ENCODE data around the gene GBF1.
A peak's percentile ranks its signal among the peaks of the same experiment; 100 is the strongest.
"Not testable (repeated sequence)": the region's sequence is repeated elsewhere in the genome, so short reads cannot be mapped to it uniquely, and the experiment has no call there.

Gene GBF1

DNA sequence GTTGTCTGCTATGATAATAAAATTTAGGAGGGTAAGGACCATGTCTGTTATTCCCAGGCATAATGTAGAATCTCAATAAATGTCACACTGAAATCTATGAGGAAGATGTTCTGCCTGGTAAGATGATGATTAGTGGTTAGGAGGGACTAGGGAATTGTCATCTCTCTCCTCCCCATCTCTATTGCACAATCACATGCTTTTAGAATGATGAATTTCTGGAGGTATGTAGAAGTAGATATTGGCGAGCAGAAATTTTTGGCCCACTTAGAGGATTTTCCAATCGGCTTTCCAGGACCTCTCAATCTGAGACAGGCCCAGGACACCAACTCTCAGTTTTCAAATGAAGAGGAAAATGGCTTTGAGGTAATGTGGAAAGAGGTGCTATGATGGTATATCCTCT lies 2.0 kb upstream of the GBF1 start:
- Histone ChIP-seq H3K36me3 (ENCODE audit: control insufficient read depth, insufficient read depth, low read length) (no peaks in the 10 kb centered on the region), H3K27ac (no peak overlapping the region), H3K4me1 (peaks cover 29% of the 10 kb centered on the region), H3K9ac (no peak overlapping the region), H3K9me3 (ENCODE audit: control insufficient read depth, low read length) (no peaks in the 10 kb centered on the region), H2AFZ (no peak overlapping the region), H3K79me2 (peaks cover 26% of the 10 kb centered on the region), H3K27me3 (ENCODE audit: control insufficient read depth, insufficient read depth, low read length) (no peaks in the 10 kb centered on the region), H3K4me3 (ENCODE audit: low read depth, low read length) (no peak overlapping the region), H3K4me2 (ENCODE audit: low read length) (no peak overlapping the region)
- TF ChIP-seq, protein P1, sequence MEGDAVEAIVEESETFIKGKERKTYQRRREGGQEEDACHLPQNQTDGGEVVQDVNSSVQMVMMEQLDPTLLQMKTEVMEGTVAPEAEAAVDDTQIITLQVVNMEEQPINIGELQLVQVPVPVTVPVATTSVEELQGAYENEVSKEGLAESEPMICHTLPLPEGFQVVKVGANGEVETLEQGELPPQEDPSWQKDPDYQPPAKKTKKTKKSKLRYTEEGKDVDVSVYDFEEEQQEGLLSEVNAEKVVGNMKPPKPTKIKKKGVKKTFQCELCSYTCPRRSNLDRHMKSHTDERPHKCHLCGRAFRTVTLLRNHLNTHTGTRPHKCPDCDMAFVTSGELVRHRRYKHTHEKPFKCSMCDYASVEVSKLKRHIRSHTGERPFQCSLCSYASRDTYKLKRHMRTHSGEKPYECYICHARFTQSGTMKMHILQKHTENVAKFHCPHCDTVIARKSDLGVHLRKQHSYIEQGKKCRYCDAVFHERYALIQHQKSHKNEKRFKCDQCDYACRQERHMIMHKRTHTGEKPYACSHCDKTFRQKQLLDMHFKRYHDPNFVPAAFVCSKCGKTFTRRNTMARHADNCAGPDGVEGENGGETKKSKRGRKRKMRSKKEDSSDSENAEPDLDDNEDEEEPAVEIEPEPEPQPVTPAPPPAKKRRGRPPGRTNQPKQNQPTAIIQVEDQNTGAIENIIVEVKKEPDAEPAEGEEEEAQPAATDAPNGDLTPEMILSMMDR (IDR thresholded peaks at IDR 0.05) = no peak

DNA sequence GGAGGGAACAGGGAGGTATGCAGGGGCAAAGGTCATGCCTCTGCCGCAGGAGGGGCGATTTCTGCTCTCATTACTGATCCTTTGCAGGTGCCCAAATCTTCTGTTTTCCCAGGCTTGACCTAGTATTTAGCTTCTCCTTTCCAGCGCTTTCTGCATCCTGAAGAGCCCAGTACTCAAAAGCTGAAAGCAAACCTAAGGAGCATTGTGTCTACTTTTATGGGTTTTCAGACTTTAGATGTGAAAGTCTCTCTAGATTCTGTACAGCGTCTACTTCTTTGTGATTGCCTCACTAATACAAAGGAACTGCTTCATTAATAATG lies 560 bp downstream of the GBF1 start:
- peaks cover 29% of the 10 kb centered on the region for H3K4me1 ChIP-seq
- TF ChIP-seq, protein P1 (IDR thresholded peaks at IDR 0.05) = no peak
- H3K9me3 ChIP-seq (ENCODE audit: control insufficient read depth, low read length) = no peaks in the 10 kb centered on the region
- peak overlapping the region; percentile 83 for H3K4me3 ChIP-seq (ENCODE audit: low read depth, low read length)
- peak overlapping the region; percentile 77 for H3K27ac ChIP-seq
- peak overlapping the region; percentile 11 for H3K9ac ChIP-seq
- peak overlapping the region; percentile 75 for H2AFZ ChIP-seq
- H3K4me2 ChIP-seq (ENCODE audit: low read length) = peak overlapping the region; percentile 70
- no peaks in the 10 kb centered on the region for H3K27me3 ChIP-seq (ENCODE audit: control insufficient read depth, insufficient read depth, low read length)
- H3K79me2 ChIP-seq = peaks cover 48% of the 10 kb centered on the region
- H3K36me3 ChIP-seq (ENCODE audit: control insufficient read depth, insufficient read depth, low read length) = no peaks in the 10 kb centered on the region

DNA sequence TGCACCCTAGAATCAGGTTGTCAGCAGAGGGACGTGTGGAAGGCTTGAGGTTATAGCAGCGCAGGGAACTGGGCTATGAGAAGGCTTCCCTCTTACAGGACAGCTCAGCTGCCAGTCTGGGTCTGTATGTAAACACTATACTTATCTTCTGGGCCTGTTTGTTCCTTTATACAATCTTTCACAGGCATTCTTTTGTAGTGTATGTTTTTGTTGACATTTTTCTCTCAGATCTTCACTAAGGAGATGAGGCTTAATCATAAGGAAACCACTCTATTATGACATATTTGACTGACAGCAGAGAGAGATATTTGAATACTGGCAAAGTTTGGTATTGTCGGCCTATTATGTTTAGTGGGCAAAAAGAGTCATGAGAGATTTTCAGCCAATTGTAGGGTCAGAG lies 929 bp downstream of the GBF1 start:
- H3K9me3 ChIP-seq (ENCODE audit: control insufficient read depth, low read length) = no peaks in the 10 kb centered on the region
- no peaks in the 10 kb centered on the region for H3K27me3 ChIP-seq (ENCODE audit: control insufficient read depth, insufficient read depth, low read length)
- H3K4me2 ChIP-seq (ENCODE audit: low read length) = peak overlapping the region; percentile 70
- peaks cover 52% of the 10 kb centered on the region for H3K79me2 ChIP-seq
- TF ChIP-seq, protein P1 (IDR thresholded peaks at IDR 0.05) = no peak
- peaks cover 29% of the 10 kb centered on the region for H3K4me1 ChIP-seq
- no peaks in the 10 kb centered on the region for H3K36me3 ChIP-seq (ENCODE audit: control insufficient read depth, insufficient read depth, low read length)
- H3K4me3 ChIP-seq (ENCODE audit: low read depth, low read length) = peak overlapping the region; percentile 83
- H3K9ac ChIP-seq = peak overlapping the region; percentile 11
- H3K27ac ChIP-seq = peak overlapping the region; percentile 77
- H2AFZ ChIP-seq = peak overlapping the region; percentile 75

DNA sequence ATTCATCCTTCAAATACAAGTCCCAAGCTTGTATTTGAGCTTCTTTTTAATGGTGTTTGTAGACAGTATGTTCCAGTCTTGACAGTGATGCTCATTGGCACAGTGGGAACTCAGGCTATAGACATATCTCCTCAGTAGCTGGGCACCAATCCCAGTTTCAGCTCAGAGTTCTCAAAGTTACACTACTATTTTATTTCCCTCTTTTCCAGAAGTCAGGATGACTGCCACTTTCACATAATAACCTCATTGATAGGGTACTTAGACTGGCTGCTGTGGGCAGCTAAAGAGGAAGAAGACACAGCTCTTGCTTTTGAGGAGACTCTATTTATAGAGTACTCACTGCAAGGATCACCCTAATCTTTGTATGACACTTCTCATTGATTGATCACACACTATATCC lies 2.4 kb downstream of the GBF1 start:
- Histone ChIP-seq H3K4me2 (ENCODE audit: low read length) (peak overlapping the region; percentile 13), H2AFZ (no peak overlapping the region), H3K36me3 (ENCODE audit: control insufficient read depth, insufficient read depth, low read length) (no peaks in the 10 kb centered on the region), H3K4me1 (peaks cover 24% of the 10 kb centered on the region), H3K79me2 (peaks cover 62% of the 10 kb centered on the region), H3K27me3 (ENCODE audit: control insufficient read depth, insufficient read depth, low read length) (no peaks in the 10 kb centered on the region), H3K4me3 (ENCODE audit: low read depth, low read length) (no peak overlapping the region), H3K27ac (no peak overlapping the region), H3K9me3 (ENCODE audit: control insufficient read depth, low read length) (no peaks in the 10 kb centered on the region), H3K9ac (no peak overlapping the region)
- TF ChIP-seq, protein P1 (IDR thresholded peaks at IDR 0.05) = no peak

DNA sequence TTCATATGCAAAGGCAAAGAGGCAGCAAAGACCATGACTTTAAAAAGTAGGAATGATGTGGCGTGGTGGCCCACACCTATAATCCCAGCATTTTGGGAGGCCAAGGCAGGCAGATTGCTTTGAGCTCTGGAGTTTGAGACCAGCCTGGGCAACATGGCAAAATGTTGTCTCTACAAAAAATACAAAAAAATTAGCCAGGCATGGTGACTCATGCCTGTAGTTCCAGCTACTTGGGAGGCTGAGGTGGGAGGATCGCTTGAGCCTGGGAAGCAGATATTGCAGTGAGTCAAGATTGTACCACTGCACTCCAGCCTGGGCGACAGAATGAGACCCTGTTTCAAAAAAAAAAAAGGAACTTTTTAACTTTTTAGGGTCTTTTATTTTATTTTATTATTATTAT lies 7.2 kb downstream of the GBF1 start:
- not testable (repeated sequence) for H3K27ac ChIP-seq; H3K27me3 ChIP-seq (ENCODE audit: control insufficient read depth, insufficient read depth, low read length); H3K9me3 ChIP-seq (ENCODE audit: control insufficient read depth, low read length); H3K4me2 ChIP-seq (ENCODE audit: low read length); H2AFZ ChIP-seq; H3K9ac ChIP-seq; H3K36me3 ChIP-seq (ENCODE audit: control insufficient read depth, insufficient read depth, low read length); H3K4me1 ChIP-seq; H3K4me3 ChIP-seq (ENCODE audit: low read depth, low read length)
- peaks cover 81% of the 10 kb centered on the region for H3K79me2 ChIP-seq
